ENCODE measurements around the gene KDM6B. TPM values are rescaled to one million over a fixed set of nuclear protein-coding genes. Genes with fewer than 3 reads are reported as not detected.
A peak's percentile ranks its signal among the peaks of the same experiment; 100 is the strongest.

KDM6B gene
- total RNA-seq, 3 donors from 2014 or later: 44.3 to 73.6 (median 54.6) TPM

- ATAC-seq: no peak
- H3K9me3 ChIP-seq: no peaks in the 10 kb centered on the region
- peaks cover 22% of the 10 kb centered on the region for H3K4me1 ChIP-seq (ENCODE audit: low read depth)
- H3K36me3 ChIP-seq (ENCODE audit: low read depth): no peaks in the 10 kb centered on the region
- no peak for TF ChIP-seq CTCF (IDR thresholded peaks at IDR 0.05)
- intact Hi-C loops (cut with DNase I, micrococcal nuclease): no loop called here
- DNase-seq: no peak
- H3K4me3 ChIP-seq: no peak overlapping the region
Measured at GRCh38 chr17:7832431-7832830, 1.6 kb upstream of the KDM6B start.

- no peaks in the 10 kb centered on the region for H3K9me3 ChIP-seq
- H3K36me3 ChIP-seq (ENCODE audit: low read depth): no peaks in the 10 kb centered on the region
- DNase-seq: peak in 1 of 3 donors; percentile 59
- no peak for ATAC-seq
- intact Hi-C loops (cut with DNase I, micrococcal nuclease): no loop called here
- H3K4me1 ChIP-seq (ENCODE audit: low read depth): peaks cover 26% of the 10 kb centered on the region
- TF ChIP-seq CTCF (IDR thresholded peaks at IDR 0.05): no peak
- no peak overlapping the region for H3K4me3 ChIP-seq
Measured at GRCh38 chr17:7833011-7833794, 814 bp upstream of the KDM6B start.

GRCh38 chr17:7834542-7834956 is 532 bp downstream of the KDM6B start:
- peak; percentile 12 for ATAC-seq
- intact Hi-C loops (cut with DNase I, micrococcal nuclease): no loop called here
- Histone ChIP-seq H3K4me1 (ENCODE audit: low read depth) (peaks cover 39% of the 10 kb centered on the region), H3K9me3 (no peaks in the 10 kb centered on the region), H3K4me3 (peak overlapping the region; percentile 42), H3K36me3 (ENCODE audit: low read depth) (no peaks in the 10 kb centered on the region)
- no peak for TF ChIP-seq CTCF (IDR thresholded peaks at IDR 0.05)
- DNase-seq: peak; percentile 81 to 90 (median 87)

GRCh38 chr17:7834957-7835813 is 1.2 kb downstream of the KDM6B start:
- peak overlapping the region; percentile 42 for H3K4me3 ChIP-seq
- intact Hi-C loops (cut with DNase I, micrococcal nuclease): no loop called here
- peak; percentile 94 to 98 (median 96) for DNase-seq
- peaks cover 45% of the 10 kb centered on the region for H3K4me1 ChIP-seq (ENCODE audit: low read depth)
- TF ChIP-seq CTCF (IDR thresholded peaks at IDR 0.05): peak; percentile 84
- peak; percentile 69 for ATAC-seq
- no peaks in the 10 kb centered on the region for H3K9me3 ChIP-seq
- H3K36me3 ChIP-seq (ENCODE audit: low read depth): no peaks in the 10 kb centered on the region

- H3K9me3 ChIP-seq: no peaks in the 10 kb centered on the region
- intact Hi-C loops (cut with DNase I, micrococcal nuclease): no loop called here
- peaks cover 53% of the 10 kb centered on the region for H3K4me1 ChIP-seq (ENCODE audit: low read depth)
- TF ChIP-seq CTCF (IDR thresholded peaks at IDR 0.05): no peak
- ATAC-seq (peak; percentile 42), DNase-seq (peak; percentile 86 to 89 (median 87))
- peak overlapping the region; percentile 42 for H3K4me3 ChIP-seq
- H3K36me3 ChIP-seq (ENCODE audit: low read depth): no peaks in the 10 kb centered on the region
Measured at GRCh38 chr17:7835814-7836595, 2.0 kb downstream of the KDM6B start.

Measured in mucosa of descending colon (tissue), 3 donors.